Colonic mucosa (tissue), 4 donors: ENCODE measurements around the gene RBM7. TPM values are rescaled to one million over a fixed set of nuclear protein-coding genes. Genes with fewer than 3 reads are reported as not detected.

Source experiments
- DNase-seq: peaks from one replicate; pipeline ENCODE4 v3.0.0-alpha.2; 2020
- H3K27ac ChIP-seq: fragments of 200-600 bp; one replicate; pipeline ENCODE4 v1.8.0; 2021
- H3K27me3 ChIP-seq: fragments of 200-600 bp; one replicate; pipeline ENCODE4 v1.8.0; 2021
- H3K36me3 ChIP-seq: fragments of 200-600 bp; one replicate; pipeline ENCODE4 v1.8.0; 2021
- H3K4me1 ChIP-seq: fragments of 200-600 bp; one replicate; pipeline ENCODE4 v1.8.0; 2021; ENCODE audit warnings: mild to moderate bottlenecking
- H3K4me3 ChIP-seq: fragments of 200-600 bp; one replicate; pipeline ENCODE4 v1.8.0; 2021
- H3K9ac ChIP-seq, 2 donors: one replicate each; pipeline ENCODE4 v1.7.0; 2013; ENCODE audit warnings: control low read depth in 2 of 2, low read depth in 2 of 2, low read length in 2 of 2
- H3K9me3 ChIP-seq: fragments of 200-600 bp; one replicate; pipeline ENCODE4 v1.8.0; 2021
- intact Hi-C: fragments of 100-400 bp; cut with DNase I; formaldehyde crosslinking; loops from one replicate; pipeline ENCODE4 v1.14.1; 2022
- total RNA-seq, 2 donors: library from RNA; stranded (reverse); fragmentation: NEBNext Ultra II Directional in 1 of 2; extraction: Animal tissue kit (Norgen Biotek cat#: 25700) in 1 of 2; gene quantifications; one replicate each; pipeline ENCODE4 v1.2.1, GENCODE V29; 2021
- TF ChIP-seq, protein P1 (sequence below): fragments of 200-600 bp; IDR thresholded peaks from one replicate; pipeline ENCODE4 v1.8.0; 2022; ENCODE audit warnings: antibody characterized with exemption, mild to moderate bottlenecking
- donor health status: healthy.
- donor health status: DM: no; HTN: no; CAD: no.
- donor health status: DM: no; HTN: no; CAD: no.

Gene RBM7
- total RNA-seq, 2 donors from 2014 or later = 28.3 to 41.1 TPM

DNA sequence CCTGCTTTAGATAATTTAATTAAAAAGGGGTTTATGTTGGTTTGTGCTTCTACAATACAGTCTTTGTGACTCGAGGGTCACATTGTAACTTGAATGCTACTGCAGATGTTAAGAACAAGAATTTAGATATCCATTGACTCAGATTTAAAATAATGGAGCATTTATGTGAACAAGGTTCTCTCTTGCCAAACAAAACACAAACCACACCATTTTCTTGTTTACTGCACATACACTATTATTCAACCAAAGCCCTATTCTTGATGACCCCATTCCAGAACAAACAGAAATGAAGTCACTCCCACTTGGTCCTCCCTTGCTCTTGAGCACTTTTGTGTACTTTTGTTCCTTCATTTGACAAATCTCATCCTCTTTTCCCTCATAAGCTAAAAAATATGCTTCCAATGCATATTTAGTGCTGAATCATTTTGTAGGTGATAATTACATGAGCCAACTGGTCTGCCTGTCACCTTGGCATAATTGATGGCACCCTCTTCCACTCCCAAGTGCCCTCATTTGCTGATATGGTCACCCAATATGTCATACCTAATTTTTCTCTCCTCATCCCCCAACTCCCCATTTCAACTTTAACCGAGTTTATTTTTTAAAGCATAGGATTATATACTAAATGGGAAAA is 3.0 kb upstream of the RBM7 start:
- Histone ChIP-seq H3K27ac (no peak overlapping the region), H3K36me3 (peaks cover 4% of the 10 kb centered on the region), H3K27me3 (no peaks in the 10 kb centered on the region), H3K9ac (no peak overlapping the region), H3K4me1 (peaks cover 14% of the 10 kb centered on the region), H3K9me3 (no peaks in the 10 kb centered on the region), H3K4me3 (no peak overlapping the region)
- no peak for DNase-seq
- intact Hi-C loops = no loop called here
- TF ChIP-seq, protein P1, sequence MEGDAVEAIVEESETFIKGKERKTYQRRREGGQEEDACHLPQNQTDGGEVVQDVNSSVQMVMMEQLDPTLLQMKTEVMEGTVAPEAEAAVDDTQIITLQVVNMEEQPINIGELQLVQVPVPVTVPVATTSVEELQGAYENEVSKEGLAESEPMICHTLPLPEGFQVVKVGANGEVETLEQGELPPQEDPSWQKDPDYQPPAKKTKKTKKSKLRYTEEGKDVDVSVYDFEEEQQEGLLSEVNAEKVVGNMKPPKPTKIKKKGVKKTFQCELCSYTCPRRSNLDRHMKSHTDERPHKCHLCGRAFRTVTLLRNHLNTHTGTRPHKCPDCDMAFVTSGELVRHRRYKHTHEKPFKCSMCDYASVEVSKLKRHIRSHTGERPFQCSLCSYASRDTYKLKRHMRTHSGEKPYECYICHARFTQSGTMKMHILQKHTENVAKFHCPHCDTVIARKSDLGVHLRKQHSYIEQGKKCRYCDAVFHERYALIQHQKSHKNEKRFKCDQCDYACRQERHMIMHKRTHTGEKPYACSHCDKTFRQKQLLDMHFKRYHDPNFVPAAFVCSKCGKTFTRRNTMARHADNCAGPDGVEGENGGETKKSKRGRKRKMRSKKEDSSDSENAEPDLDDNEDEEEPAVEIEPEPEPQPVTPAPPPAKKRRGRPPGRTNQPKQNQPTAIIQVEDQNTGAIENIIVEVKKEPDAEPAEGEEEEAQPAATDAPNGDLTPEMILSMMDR = no peak

DNA sequence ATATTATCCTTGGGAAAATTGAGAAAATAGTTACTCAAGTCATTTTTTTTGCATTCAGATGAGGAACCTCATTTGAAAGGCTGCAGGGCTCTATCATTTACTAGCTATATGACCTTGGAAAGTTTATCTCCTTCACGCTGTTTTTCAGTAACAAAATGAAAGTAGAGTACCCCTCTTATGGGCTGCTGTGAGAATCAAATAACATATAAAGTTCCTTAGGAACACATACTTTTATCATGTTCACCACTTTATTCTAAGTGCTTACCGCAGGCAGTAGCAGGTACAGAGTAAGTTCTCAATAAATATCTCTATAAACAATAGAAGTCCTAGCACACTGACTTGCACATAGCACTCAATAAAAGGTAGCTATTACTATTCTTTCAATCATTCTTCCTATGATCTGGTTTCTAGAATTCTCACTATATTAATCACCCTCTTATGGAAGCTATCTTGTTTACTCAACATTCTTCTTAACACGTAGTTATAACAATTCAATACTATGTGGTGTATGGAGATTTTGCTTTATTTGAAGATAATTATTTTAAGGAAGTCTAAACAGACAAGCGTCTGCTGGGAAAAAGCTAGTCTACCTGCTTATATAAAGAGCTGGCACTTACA is 2.1 kb upstream of the RBM7 start:
- no peak overlapping the region for H3K9ac ChIP-seq
- no peak for DNase-seq
- intact Hi-C loops = no loop called here
- no peaks in the 10 kb centered on the region for H3K9me3 ChIP-seq
- peaks cover 14% of the 10 kb centered on the region for H3K4me1 ChIP-seq
- TF ChIP-seq, protein P1 = no peak
- no peak overlapping the region for H3K27ac ChIP-seq
- peaks cover 4% of the 10 kb centered on the region for H3K36me3 ChIP-seq
- no peaks in the 10 kb centered on the region for H3K27me3 ChIP-seq
- peak overlapping the region; percentile 7 for H3K4me3 ChIP-seq

DNA sequence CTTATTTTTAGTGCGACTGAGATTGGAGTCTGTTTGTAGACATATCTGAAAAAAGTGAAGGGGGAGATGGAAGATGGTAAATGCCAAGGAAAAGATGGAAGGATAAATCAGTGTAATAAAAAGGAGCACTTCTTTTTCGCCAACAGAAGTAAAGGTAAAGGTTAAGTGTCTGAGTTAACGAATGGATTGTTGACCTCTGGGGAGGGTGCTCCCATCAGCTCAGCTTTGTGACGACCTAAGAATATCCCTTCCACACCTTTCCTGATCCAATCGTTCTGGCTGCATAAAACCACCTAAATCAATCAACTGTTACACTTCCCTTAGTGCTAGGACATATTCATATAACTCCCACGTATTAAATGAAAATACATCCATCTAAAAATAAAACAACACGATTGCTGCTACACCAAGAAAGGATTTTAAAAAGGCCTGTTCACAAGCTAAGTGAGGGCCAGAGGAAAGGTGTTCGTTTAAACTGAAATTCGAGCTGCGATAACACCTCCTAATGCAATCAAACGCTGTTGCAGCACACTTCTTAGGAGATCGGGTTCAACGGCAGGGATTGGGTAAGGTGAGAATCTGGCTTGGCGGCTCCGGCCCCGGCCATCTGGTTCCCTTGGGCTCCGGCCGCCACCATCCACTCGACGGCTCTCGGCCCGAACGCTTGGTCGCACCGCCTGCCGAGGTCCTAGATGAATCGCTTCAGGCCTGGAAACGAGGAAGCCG is 813 bp upstream of the RBM7 start:
- peak overlapping the region; percentile 72 for H3K4me3 ChIP-seq
- no peaks in the 10 kb centered on the region for H3K27me3 ChIP-seq
- DNase-seq = peak; percentile 33
- intact Hi-C loops = loop anchor here (5.0 to 10.0 kb wide), 2 partner anchors 38 to 55 kb away; partner anchors contain the start of gene REXO2
- H3K9ac ChIP-seq = peak overlapping the region; percentile 94 to 99
- TF ChIP-seq, protein P1 = no peak
- peak overlapping the region; percentile 98 for H3K27ac ChIP-seq
- H3K9me3 ChIP-seq = no peaks in the 10 kb centered on the region
- H3K36me3 ChIP-seq = peaks cover 4% of the 10 kb centered on the region
- H3K4me1 ChIP-seq = peaks cover 14% of the 10 kb centered on the region

DNA sequence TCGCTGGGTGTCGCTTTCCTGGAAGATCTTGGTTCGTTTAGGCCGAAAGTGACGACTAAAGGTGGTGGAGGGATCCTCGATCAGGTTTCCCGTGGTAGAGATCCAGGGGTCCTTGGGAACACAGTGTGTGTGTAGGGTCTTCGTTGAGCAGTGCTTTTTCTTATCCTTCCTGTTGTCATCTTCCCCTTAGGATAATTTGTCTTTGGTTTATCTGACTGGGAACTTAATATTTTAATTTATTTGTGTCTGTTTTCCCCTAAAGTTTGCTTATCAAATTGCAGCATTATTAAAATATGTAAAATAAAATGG is 403 bp downstream of the RBM7 start:
- intact Hi-C loops = loop anchor here (5.0 to 10.0 kb wide), 2 partner anchors 36 to 56 kb away; partner anchors contain the start of gene REXO2
- Histone ChIP-seq H3K27ac (peak overlapping the region; percentile 98), H3K9ac (peak overlapping the region; percentile 94 to 99), H3K27me3 (no peaks in the 10 kb centered on the region), H3K4me1 (peaks cover 13% of the 10 kb centered on the region), H3K36me3 (peaks cover 4% of the 10 kb centered on the region), H3K4me3 (peak overlapping the region; percentile 72), H3K9me3 (no peaks in the 10 kb centered on the region)
- TF ChIP-seq, protein P1 = no peak
- DNase-seq = no peak

DNA sequence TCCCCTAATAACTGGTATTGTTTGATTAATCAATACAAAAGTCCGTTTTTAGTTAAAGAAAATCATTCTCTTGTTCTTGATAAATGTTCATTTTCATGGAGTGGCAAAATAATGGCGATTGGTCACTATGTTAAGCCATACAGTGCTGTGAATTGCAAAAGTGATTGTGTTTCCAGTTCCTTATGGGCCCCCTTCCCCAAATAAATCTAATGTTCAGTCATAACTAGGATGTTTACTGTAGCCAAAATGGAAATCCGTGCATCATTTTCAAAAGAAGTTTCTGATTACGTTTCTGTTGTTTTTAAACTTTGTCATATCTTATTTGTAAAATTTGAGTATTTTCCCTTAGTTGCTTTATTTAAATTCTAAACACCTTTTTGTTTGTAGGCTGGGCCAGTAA is 845 bp downstream of the RBM7 start:
- no peak for DNase-seq
- intact Hi-C loops = loop anchor here (5.0 to 10.0 kb wide), 2 partner anchors 36 to 57 kb away; partner anchors contain the start of gene REXO2
- Histone ChIP-seq H3K4me1 (peaks cover 9% of the 10 kb centered on the region), H3K4me3 (peak overlapping the region; percentile 72), H3K9me3 (no peaks in the 10 kb centered on the region), H3K27ac (peak overlapping the region; percentile 98), H3K27me3 (no peaks in the 10 kb centered on the region), H3K9ac (peak overlapping the region in 1 of 2 donors; percentile 99), H3K36me3 (peaks cover 4% of the 10 kb centered on the region)
- TF ChIP-seq, protein P1 = no peak
